MCF 10A (cell line): ENCODE measurements around the gene BHLHE40. TPM values are rescaled to one million over a fixed set of nuclear protein-coding genes. Genes with fewer than 3 reads are reported as not detected.

Source experiments
- BruUV-seq: library from RNA; stranded (reverse); fragments of 400-500 nt; replicated peaks from 2 replicates; lab custom pipeline; 2021; lab: Mats Ljungman, UMichigan
- CTCF ChIA-PET: fragments of 300-600 bp; sonication (Branson Sonifier 250); formaldehyde crosslinking; extraction: SDS; loops from one replicate; lab custom pipeline; 2021; ENCODE audit warnings: antibody characterized with exemption, inconsistent platforms; lab: Yijun Ruan, JAX
- POLR2A ChIA-PET: fragments of 300-600, 350-650 bp; sonication (Branson Sonifier 250); formaldehyde crosslinking; extraction: SDS; loops from one replicate; lab custom pipeline; 2020; ENCODE audit warnings: antibody characterized with exemption, inconsistent platforms; lab: Yijun Ruan, JAX
- DNase-seq: peaks from one replicate; pipeline ENCODE4 v3.0.0-alpha.2; 2018; ENCODE audit not compliant: unreplicated experiment
- H3K27ac Mint-ChIP-seq: one replicate; pipeline ENCODE4 v1.8.0; 2022; ENCODE audit warnings: mild to moderate bottlenecking, low read depth, mixed read lengths; ENCODE audit not compliant: unreplicated experiment
- H3K27me3 Mint-ChIP-seq: one replicate; pipeline ENCODE4 v1.8.0; 2022; ENCODE audit warnings: mixed read lengths; ENCODE audit not compliant: insufficient read depth, unreplicated experiment
- H3K36me3 Mint-ChIP-seq: one replicate; pipeline ENCODE4 v1.8.0; 2022; ENCODE audit warnings: mild to moderate bottlenecking, moderate library complexity, mixed read lengths; ENCODE audit not compliant: insufficient read depth, unreplicated experiment
- H3K4me1 Mint-ChIP-seq: one replicate; pipeline ENCODE4 v1.8.0; 2022; ENCODE audit warnings: mixed read lengths; ENCODE audit not compliant: insufficient read depth, unreplicated experiment
- H3K4me3 Mint-ChIP-seq: one replicate; pipeline ENCODE4 v1.8.0; 2022; ENCODE audit warnings: mild to moderate bottlenecking, moderate library complexity, mixed read lengths; ENCODE audit not compliant: unreplicated experiment
- H3K9me3 Mint-ChIP-seq: one replicate; pipeline ENCODE4 v1.8.0; 2022; ENCODE audit warnings: mixed read lengths; ENCODE audit not compliant: unreplicated experiment
- intact Hi-C: fragments of 100-400 bp; cut with micrococcal nuclease; formaldehyde crosslinking; loops from 2 replicates; pipeline ENCODE4 v1.14.1; 2022
- total RNA-seq: library from RNA; stranded (reverse); gene quantifications from 2 replicates; pipeline ENCODE4 v1.2.3, GENCODE V29; 2022
- TF ChIP-seq, protein P1 (sequence below): fragments of 200-600 bp; IDR thresholded peaks from one replicate; pipeline ENCODE4 v1.8.0; 2022; ENCODE audit warnings: antibody characterized with exemption, mild to moderate bottlenecking; ENCODE audit not compliant: unreplicated experiment

Gene BHLHE40
- total RNA-seq, 1 experiment from 2014 or later, result 16.8 TPM

DNA sequence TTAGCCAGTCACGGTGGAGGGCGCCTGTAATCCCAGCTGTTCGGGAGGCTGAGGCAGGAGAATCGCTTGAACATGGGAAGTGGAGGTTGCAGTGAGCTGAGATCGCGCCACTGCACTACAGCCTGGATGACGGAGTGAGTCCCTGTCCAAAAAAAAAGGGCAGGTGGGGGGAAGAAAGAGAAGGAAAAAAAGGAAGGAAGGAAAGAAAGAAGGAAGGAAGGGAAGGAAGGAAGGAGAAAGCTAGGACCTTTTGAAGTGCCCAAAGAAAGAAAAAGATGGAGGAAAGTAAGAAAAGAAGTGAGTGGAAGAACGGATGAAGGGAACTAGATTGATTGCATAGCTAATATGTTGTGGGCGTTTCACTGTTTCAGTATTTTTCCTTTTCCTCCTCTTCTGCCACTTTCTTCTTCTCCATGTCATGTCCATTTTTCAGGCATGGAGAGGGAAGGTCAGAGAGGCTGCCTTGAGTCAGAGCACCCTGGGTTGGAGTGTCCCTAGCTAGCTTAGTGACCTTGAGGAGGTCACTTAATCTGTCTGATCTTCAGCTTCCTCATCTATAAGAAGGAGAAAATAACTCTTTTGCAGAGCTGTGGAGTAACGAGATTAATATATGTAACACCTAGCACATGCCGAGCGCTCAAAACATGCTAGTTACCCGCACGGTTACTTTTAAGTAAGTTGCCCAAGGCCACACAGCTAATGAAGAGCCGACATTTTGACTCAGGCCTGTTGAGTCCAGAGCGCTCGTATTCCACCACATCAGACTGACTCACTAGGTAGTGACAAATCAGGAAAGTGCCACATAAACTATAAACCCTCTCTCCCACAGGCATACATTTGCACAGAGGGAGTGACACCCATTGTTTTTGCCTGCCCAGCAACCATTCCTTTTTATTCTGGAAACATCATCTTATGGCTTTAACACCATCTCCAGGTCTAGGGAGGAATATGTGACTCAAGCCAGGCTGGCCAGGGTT is 42.2 kb downstream of the BHLHE40 start:
- peak overlapping the region; percentile 80 for H3K27ac Mint-ChIP-seq
- intact Hi-C loops, result no loop called here
- TF ChIP-seq, protein P1, sequence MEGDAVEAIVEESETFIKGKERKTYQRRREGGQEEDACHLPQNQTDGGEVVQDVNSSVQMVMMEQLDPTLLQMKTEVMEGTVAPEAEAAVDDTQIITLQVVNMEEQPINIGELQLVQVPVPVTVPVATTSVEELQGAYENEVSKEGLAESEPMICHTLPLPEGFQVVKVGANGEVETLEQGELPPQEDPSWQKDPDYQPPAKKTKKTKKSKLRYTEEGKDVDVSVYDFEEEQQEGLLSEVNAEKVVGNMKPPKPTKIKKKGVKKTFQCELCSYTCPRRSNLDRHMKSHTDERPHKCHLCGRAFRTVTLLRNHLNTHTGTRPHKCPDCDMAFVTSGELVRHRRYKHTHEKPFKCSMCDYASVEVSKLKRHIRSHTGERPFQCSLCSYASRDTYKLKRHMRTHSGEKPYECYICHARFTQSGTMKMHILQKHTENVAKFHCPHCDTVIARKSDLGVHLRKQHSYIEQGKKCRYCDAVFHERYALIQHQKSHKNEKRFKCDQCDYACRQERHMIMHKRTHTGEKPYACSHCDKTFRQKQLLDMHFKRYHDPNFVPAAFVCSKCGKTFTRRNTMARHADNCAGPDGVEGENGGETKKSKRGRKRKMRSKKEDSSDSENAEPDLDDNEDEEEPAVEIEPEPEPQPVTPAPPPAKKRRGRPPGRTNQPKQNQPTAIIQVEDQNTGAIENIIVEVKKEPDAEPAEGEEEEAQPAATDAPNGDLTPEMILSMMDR, result no peak
- peaks cover 53% of the 10 kb centered on the region for H3K4me1 Mint-ChIP-seq
- ChIA-PET CTCF (interaction anchor here (0.5 to 11.0 kb wide), 16 partner anchors 10 to 686 kb away, joined by 3 to 185 read pairs (median 4); partner anchors contain the start of gene BHLHE40), POLR2A (interaction anchor here (0.6 to 8.6 kb wide), 14 partner anchors 17 to 312 kb away, joined by 3 to 251 read pairs (median 8); partner anchors contain the start of gene BHLHE40)
- no TSS peak for BruUV-seq
- H3K9me3 Mint-ChIP-seq, result no peaks in the 10 kb centered on the region
- DNase-seq, result peak; percentile 81
- no peaks in the 10 kb centered on the region for H3K27me3 Mint-ChIP-seq
- H3K4me3 Mint-ChIP-seq, result no peak overlapping the region
- no peaks in the 10 kb centered on the region for H3K36me3 Mint-ChIP-seq

GRCh38 chr3:5022187-5022965 is 43.1 kb downstream of the BHLHE40 start:
- H3K27ac Mint-ChIP-seq, result peak overlapping the region; percentile 80
- TSS peak; percentile 44 for BruUV-seq

DNA sequence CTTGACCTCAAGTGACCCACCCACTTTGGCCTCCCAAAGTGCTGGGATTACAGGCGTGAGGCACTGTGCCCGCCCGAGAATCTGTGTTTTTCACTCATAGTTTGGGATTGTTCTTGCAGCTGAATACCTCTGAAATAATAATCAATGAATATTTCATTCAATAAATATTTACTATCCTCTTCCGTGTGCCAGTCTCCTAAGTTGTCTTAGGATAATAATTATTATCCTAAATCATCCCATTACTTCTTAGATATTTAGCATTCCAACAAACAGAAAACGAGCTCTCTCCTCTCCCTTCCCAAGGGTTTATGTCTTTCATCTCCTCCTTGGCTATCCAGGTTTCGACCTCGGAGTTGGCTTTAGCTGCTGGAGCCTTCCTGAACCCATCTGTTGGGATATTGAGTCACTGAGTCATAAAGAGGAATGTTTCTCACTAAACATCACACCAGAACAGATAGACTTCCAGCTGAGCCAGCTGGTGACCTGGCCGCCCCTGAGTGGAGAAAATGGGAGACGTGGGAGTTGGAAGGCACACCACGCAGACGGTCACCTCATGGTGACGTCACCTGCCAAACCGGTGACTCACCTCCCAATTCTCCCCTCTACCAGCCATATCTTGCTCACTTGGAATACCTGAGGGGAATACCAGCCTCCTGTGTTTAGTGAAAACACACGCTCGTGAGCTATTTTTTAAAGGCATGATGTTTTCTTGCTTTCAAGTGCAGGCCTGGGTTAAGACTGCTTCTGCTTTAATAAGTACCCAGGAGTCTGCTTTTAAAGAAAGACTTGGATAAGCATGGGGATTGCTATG is 43.9 kb downstream of the BHLHE40 start:
- Mint-ChIP-seq H3K4me1 (peaks cover 39% of the 10 kb centered on the region), H3K4me3 (no peak overlapping the region), H3K9me3 (no peaks in the 10 kb centered on the region), H3K27ac (peak overlapping the region; percentile 80), H3K36me3 (no peaks in the 10 kb centered on the region), H3K27me3 (no peaks in the 10 kb centered on the region)
- TF ChIP-seq, protein P1, result no peak
- DNase-seq, result peak; percentile 99
- intact Hi-C loops, result loop anchor here (1.0 kb wide), 1 partner anchor 43 kb away; no protein-coding TSS in a partner anchor
- CTCF ChIA-PET, result interaction anchor here (0.7 to 11.0 kb wide), 12 partner anchors 8 to 312 kb away, joined by 3 to 185 read pairs (median 4); partner anchors contain the start of gene BHLHE40
- POLR2A ChIA-PET, result interaction anchor here (0.8 to 8.6 kb wide), 14 partner anchors 9 to 310 kb away, joined by 3 to 251 read pairs (median 6); partner anchors contain the start of gene BHLHE40
- BruUV-seq, result no TSS peak

More at GRCh38 chr3:5022187-5022965, 43.1 kb downstream of the BHLHE40 start:
- Mint-ChIP-seq H3K36me3 (no peaks in the 10 kb centered on the region), H3K4me1 (peaks cover 44% of the 10 kb centered on the region), H3K27me3 (no peaks in the 10 kb centered on the region), H3K9me3 (no peaks in the 10 kb centered on the region), H3K4me3 (no peak overlapping the region)
- intact Hi-C loops, result no loop called here
- ChIA-PET CTCF (interaction anchor here (0.5 to 11.0 kb wide), 12 partner anchors 11 to 687 kb away, joined by 3 to 185 read pairs (median 4); partner anchors contain the start of gene BHLHE40), POLR2A (interaction anchor here (0.6 to 8.6 kb wide), 15 partner anchors 8 to 313 kb away, joined by 3 to 251 read pairs (median 7); partner anchors contain the start of gene BHLHE40)
- DNase-seq, result peak; percentile 59
- TF ChIP-seq, protein P1, result no peak
